ENCODE results near the gene DEAF1. TPM values are rescaled to one million over a fixed set of nuclear protein-coding genes. Genes with fewer than 3 reads are reported as not detected.

Gene DEAF1
- total RNA-seq, 1 experiment from 2014 or later = 50.6 TPM

DNA sequence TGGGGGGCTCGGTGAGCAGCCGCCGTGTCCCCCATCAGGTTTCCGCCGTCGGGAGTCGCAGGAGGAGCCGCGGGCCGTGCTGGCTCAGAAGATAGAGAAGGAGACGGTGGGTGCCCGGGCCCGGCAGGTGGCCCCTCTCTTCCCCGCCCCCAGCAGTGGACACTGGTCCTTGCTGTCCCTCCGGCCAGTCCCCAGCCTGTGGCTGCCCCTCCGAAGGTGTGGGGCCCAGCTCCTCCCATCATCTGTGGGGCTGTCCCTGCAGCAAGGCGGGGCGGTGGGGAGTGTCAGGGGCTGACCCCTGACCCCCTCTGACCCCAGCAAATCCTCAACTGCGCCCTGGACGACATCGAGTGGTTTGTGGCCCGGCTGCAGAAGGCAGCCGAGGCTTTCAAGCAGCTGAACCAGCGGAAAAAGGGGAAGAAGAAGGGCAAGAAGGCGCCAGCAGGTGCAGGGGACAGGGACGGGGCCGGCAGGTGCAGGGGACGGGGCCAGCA is 26.3 kb upstream of the DEAF1 start:
- peaks cover 7% of the 10 kb centered on the region for H3K36me3 ChIP-seq (ENCODE audit: control insufficient read depth, insufficient read depth, low read length)
- intact Hi-C loops (cut with micrococcal nuclease; ENCODE audit: unreplicated experiment) = loop anchor here (10.0 kb wide), 1 partner anchor 166 kb away; no protein-coding TSS in a partner anchor
- Mint-ChIP-seq H3K4me3 (ENCODE audit: unreplicated experiment) (no peak overlapping the region), H3K27ac (ENCODE audit: unreplicated experiment) (peak overlapping the region; percentile 42), H3K4me1 (ENCODE audit: low read depth, unreplicated experiment) (no peaks in the 10 kb centered on the region), H3K27me3 (ENCODE audit: insufficient read depth, unreplicated experiment) (no peaks in the 10 kb centered on the region), H3K36me3 (ENCODE audit: insufficient read depth, unreplicated experiment) (peaks cover 77% of the 10 kb centered on the region), H3K9me3 (ENCODE audit: unreplicated experiment) (no peaks in the 10 kb centered on the region)
- CTCF ChIA-PET = interaction anchor here (1.3 kb wide), 1 partner anchor 167 kb away, joined by 6 read pairs; no protein-coding TSS in a partner anchor
- no peaks in the 10 kb centered on the region for H3K9me3 ChIP-seq
- TF ChIP-seq, protein P1, sequence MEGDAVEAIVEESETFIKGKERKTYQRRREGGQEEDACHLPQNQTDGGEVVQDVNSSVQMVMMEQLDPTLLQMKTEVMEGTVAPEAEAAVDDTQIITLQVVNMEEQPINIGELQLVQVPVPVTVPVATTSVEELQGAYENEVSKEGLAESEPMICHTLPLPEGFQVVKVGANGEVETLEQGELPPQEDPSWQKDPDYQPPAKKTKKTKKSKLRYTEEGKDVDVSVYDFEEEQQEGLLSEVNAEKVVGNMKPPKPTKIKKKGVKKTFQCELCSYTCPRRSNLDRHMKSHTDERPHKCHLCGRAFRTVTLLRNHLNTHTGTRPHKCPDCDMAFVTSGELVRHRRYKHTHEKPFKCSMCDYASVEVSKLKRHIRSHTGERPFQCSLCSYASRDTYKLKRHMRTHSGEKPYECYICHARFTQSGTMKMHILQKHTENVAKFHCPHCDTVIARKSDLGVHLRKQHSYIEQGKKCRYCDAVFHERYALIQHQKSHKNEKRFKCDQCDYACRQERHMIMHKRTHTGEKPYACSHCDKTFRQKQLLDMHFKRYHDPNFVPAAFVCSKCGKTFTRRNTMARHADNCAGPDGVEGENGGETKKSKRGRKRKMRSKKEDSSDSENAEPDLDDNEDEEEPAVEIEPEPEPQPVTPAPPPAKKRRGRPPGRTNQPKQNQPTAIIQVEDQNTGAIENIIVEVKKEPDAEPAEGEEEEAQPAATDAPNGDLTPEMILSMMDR (IDR thresholded peaks at IDR 0.05; ENCODE audit: insufficient read depth in 1 of 2, low read depth in 1 of 2, low read length in 1 of 2, severe bottlenecking in 1 of 2, unreplicated experiment in 1 of 2) = no peak
- DNase-seq = no peak
- TSS peak; percentile 17 for BruUV-seq (replicated peaks)
- H3K27me3 ChIP-seq (replicated peaks; ENCODE audit: control insufficient read depth, insufficient read depth, low read length) = no peaks in the 10 kb centered on the region
- POLR2A ChIA-PET = no interaction called here
- H3K4me1 ChIP-seq = no peaks in the 10 kb centered on the region
- H3K4me3 ChIP-seq (ENCODE audit: low read depth, low read length) = no peak overlapping the region

DNA sequence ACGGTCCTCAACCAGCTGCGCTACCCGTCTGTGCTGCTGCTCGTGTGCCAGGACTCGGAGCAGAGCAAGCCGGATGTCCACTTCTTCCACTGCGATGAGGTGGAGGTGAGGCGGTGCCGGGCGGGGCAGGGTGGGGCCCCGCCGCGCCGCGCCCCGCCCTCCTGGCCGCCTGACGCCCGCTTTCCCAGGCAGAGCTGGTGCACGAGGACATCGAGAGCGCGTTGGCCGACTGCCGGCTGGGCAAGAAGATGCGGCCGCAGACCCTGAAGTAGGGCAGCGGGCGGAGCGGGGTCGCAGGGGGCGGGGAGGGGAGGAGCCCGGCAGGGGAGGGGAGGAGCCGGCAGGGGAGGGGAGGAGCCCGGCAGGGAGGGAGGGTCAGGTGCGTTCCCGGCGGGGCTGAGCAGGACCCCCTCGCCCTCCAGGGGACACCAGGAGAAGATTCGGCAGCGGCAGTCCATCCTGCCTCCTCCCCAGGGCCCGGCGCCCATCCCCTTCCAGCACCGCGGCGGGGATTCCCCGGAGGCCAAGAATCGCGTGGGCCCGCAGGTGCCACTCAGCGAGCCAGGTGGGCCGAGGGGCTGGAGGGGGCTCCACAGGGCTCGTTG is 25.7 kb upstream of the DEAF1 start:
- TF ChIP-seq, protein P1 (IDR thresholded peaks at IDR 0.05; ENCODE audit: insufficient read depth in 1 of 2, low read depth in 1 of 2, low read length in 1 of 2, severe bottlenecking in 1 of 2, unreplicated experiment in 1 of 2) = no peak
- POLR2A ChIA-PET = no interaction called here
- no TSS peak for BruUV-seq (replicated peaks)
- CTCF ChIA-PET = no interaction called here
- H3K4me1 Mint-ChIP-seq (ENCODE audit: low read depth, unreplicated experiment) = no peaks in the 10 kb centered on the region
- H3K9me3 ChIP-seq = no peaks in the 10 kb centered on the region
- peaks cover 79% of the 10 kb centered on the region for H3K36me3 Mint-ChIP-seq (ENCODE audit: insufficient read depth, unreplicated experiment)
- intact Hi-C loops (cut with micrococcal nuclease; ENCODE audit: unreplicated experiment) = loop anchor here (10.0 kb wide), 1 partner anchor 166 kb away; no protein-coding TSS in a partner anchor
- no peak overlapping the region for H3K4me3 ChIP-seq (ENCODE audit: low read depth, low read length)
- no peak overlapping the region for H3K4me3 Mint-ChIP-seq (ENCODE audit: unreplicated experiment)
- no peaks in the 10 kb centered on the region for H3K27me3 Mint-ChIP-seq (ENCODE audit: insufficient read depth, unreplicated experiment)
- H3K4me1 ChIP-seq = no peaks in the 10 kb centered on the region
- H3K9me3 Mint-ChIP-seq (ENCODE audit: unreplicated experiment) = no peaks in the 10 kb centered on the region
- no peaks in the 10 kb centered on the region for H3K27me3 ChIP-seq (replicated peaks; ENCODE audit: control insufficient read depth, insufficient read depth, low read length)
- H3K36me3 ChIP-seq (ENCODE audit: control insufficient read depth, insufficient read depth, low read length) = peaks cover 7% of the 10 kb centered on the region
- no peak for DNase-seq
- H3K27ac Mint-ChIP-seq (ENCODE audit: unreplicated experiment) = no peak overlapping the region

DNA sequence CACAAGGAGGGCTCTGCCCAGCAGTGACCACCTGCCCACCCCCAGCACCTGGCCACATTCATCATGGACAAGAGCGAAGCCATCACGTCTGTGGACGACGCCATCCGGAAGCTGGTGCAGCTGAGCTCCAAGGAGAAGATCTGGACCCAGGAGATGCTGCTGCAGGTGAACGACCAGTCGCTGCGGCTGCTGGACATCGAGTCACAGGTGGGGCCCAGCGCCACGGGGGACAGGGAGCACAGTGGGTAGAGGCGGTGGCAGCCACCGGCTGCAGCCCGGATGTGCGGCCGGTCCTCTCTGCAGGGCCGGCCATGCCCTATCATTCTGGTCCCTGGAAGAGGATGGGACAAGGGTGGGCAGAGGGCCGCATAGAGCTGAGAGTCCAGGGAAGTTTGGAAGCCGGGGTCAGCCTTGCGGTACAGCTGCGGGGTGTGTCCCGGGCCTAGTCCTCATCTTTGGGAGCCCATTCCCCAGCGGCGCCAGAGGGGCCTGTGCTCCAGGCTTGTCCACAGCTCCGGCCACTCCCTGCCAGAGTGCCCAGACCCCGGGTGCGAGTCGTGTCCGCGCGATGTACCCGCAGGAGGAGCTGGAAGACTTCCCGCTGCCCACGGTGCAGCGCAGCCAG is 25.1 kb upstream of the DEAF1 start:
- TF ChIP-seq, protein P1 (IDR thresholded peaks at IDR 0.05; ENCODE audit: insufficient read depth in 1 of 2, low read depth in 1 of 2, low read length in 1 of 2, severe bottlenecking in 1 of 2, unreplicated experiment in 1 of 2) = no peak
- Histone ChIP-seq H3K27me3 (replicated peaks; ENCODE audit: control insufficient read depth, insufficient read depth, low read length) (no peaks in the 10 kb centered on the region), H3K9me3 (no peaks in the 10 kb centered on the region), H3K4me1 (peaks cover 2% of the 10 kb centered on the region; the same call in 1 of the 2 replicates), H3K4me3 (ENCODE audit: low read depth, low read length) (no peak overlapping the region), H3K36me3 (ENCODE audit: control insufficient read depth, insufficient read depth, low read length) (peaks cover 7% of the 10 kb centered on the region)
- BruUV-seq (replicated peaks) = no TSS peak
- ChIA-PET CTCF (no interaction called here), POLR2A (interaction anchor here (0.9 kb wide), 1 partner anchor 26 kb away, joined by 5 read pairs; no protein-coding TSS in a partner anchor)
- no peak for DNase-seq
- Mint-ChIP-seq H3K4me3 (ENCODE audit: unreplicated experiment) (no peak overlapping the region), H3K4me1 (ENCODE audit: low read depth, unreplicated experiment) (peaks cover 4% of the 10 kb centered on the region), H3K27me3 (ENCODE audit: insufficient read depth, unreplicated experiment) (no peaks in the 10 kb centered on the region), H3K9me3 (ENCODE audit: unreplicated experiment) (no peaks in the 10 kb centered on the region), H3K36me3 (ENCODE audit: insufficient read depth, unreplicated experiment) (peaks cover 79% of the 10 kb centered on the region), H3K27ac (ENCODE audit: unreplicated experiment) (peak overlapping the region; percentile 79)
- intact Hi-C loops (cut with micrococcal nuclease; ENCODE audit: unreplicated experiment) = loop anchor here (10.0 kb wide), 1 partner anchor 165 kb away; no protein-coding TSS in a partner anchor

Measured in Caco-2 (cell line).